ENCODE results near the gene IQCK. TPM values are rescaled to one million over a fixed set of nuclear protein-coding genes. Genes with fewer than 3 reads are reported as not detected.

IQCK gene
- total and polyA plus RNA-seq, 10 donors = 3.6 to 19.9 (median 7.4) TPM

- Histone ChIP-seq H3K4me3 (no peak overlapping the region), H3K27me3 (replicated peaks in 1 of 7) (no peaks in the 10 kb centered on the region), H3K9me3 (no peaks in the 10 kb centered on the region), H3K36me3 (peaks cover 0 to 97% (median 67%) of the 10 kb centered on the region in 6 donors), H3K4me1 (peaks cover 0 to 8% (median under 1%) of the 10 kb centered on the region in 6 donors), H3K27ac (peak overlapping the region in 4 of 8 donors; percentile 24 to 71 (median 48))
- WGBS, 5 donors = 73 to 84% (median 80%) methylated on average over 6 of the region's 6 CpGs
- intact Hi-C loops (cut with DNase I; ENCODE audit: low total_unique reads) = no loop called here
- DNase-seq = no peak
- TF ChIP-seq POLR2A (IDR thresholded peaks at IDR 0.05) (no peak), POLR2AphosphoS5 (IDR thresholded peaks at IDR 0.05) (no peak), CTCF (IDR thresholded peaks at IDR 0.05 in 8 of 11, conservative IDR thresholded peaks at IDR 0.05 in 3 of 11) (no peak)
These were observed 14.7 kb upstream of the IQCK start for GRCh38 chr16:19703172-19703889.

GRCh38 chr16:19704321-19705145 is 13.5 kb upstream of the IQCK start:
- 68 to 76% (median 73%) methylated on average over 16 to 18 of the region's 18 CpGs for WGBS, 5 donors
- Histone ChIP-seq H3K27ac (peak overlapping the region in 7 of 8 donors; percentile 22 to 71 (median 41)), H3K4me3 (no peak overlapping the region), H3K36me3 (peaks cover 0 to 97% (median 68%) of the 10 kb centered on the region in 6 donors), H3K4me1 (no peaks in the 10 kb centered on the region), H3K9me3 (no peaks in the 10 kb centered on the region), H3K27me3 (replicated peaks in 1 of 7) (no peaks in the 10 kb centered on the region)
- DNase-seq = peak; percentile 9
- TF ChIP-seq POLR2AphosphoS5 (IDR thresholded peaks at IDR 0.05) (peak in 1 of 3 donors; percentile 48), POLR2A (IDR thresholded peaks at IDR 0.05) (no peak), CTCF (IDR thresholded peaks at IDR 0.05 in 8 of 11, conservative IDR thresholded peaks at IDR 0.05 in 3 of 11) (no peak)
- intact Hi-C loops (cut with DNase I; ENCODE audit: low total_unique reads) = no loop called here

GRCh38 chr16:19705146-19705501 is 12.9 kb upstream of the IQCK start:
- peak overlapping the region in 7 of 8 donors; percentile 22 to 71 (median 41) for H3K27ac ChIP-seq
- no peak overlapping the region for H3K4me3 ChIP-seq
- intact Hi-C loops (cut with DNase I; ENCODE audit: low total_unique reads) = no loop called here

More at GRCh38 chr16:19705146-19705501, 12.9 kb upstream of the IQCK start:
- H3K9me3 ChIP-seq = no peaks in the 10 kb centered on the region
- no peaks in the 10 kb centered on the region for H3K4me1 ChIP-seq
- no peaks in the 10 kb centered on the region for H3K27me3 ChIP-seq (replicated peaks in 1 of 7)
- DNase-seq = peak; percentile 22
- TF ChIP-seq POLR2AphosphoS5 (IDR thresholded peaks at IDR 0.05) = no peak
- TF ChIP-seq CTCF (IDR thresholded peaks at IDR 0.05 in 8 of 11, conservative IDR thresholded peaks at IDR 0.05 in 3 of 11) = no peak
- TF ChIP-seq POLR2A (IDR thresholded peaks at IDR 0.05) = no peak
- peaks cover 0 to 97% (median 66%) of the 10 kb centered on the region in 6 donors for H3K36me3 ChIP-seq
- WGBS, 5 donors = 90 to 94% (median 94%) methylated on average over 8 of the region's 8 CpGs
